ENCODE measurements around the gene EML6. TPM values are rescaled to one million over a fixed set of nuclear protein-coding genes. Genes with fewer than 3 reads are reported as not detected.

Gene EML6
- total and polyA plus RNA-seq, 2 of the 8 experiments (the other 6 are each of a cell fraction or from before 2014, with no cell fraction given): 1.2 to 1.6 TPM

DNA sequence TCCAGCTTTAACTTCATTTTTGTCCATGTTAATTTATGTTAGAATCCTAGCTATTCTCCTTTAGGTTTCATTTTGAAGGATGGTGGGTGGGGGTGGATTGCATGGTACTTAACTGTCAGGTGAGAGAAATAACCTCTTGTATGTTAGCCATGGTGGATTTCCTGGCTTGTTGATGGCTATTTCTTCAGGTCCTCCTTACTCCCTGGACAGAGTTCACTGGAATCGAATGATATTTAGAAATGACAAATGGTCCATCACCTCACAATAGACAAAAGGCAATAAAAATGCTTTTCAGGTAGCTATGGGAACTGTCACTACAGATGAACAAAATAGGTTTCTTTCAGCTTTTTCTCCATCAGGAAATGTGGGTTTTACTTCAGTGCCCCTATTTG, 91.7 kb downstream of the EML6 start (continued):
- TF ChIP-seq, protein P1, sequence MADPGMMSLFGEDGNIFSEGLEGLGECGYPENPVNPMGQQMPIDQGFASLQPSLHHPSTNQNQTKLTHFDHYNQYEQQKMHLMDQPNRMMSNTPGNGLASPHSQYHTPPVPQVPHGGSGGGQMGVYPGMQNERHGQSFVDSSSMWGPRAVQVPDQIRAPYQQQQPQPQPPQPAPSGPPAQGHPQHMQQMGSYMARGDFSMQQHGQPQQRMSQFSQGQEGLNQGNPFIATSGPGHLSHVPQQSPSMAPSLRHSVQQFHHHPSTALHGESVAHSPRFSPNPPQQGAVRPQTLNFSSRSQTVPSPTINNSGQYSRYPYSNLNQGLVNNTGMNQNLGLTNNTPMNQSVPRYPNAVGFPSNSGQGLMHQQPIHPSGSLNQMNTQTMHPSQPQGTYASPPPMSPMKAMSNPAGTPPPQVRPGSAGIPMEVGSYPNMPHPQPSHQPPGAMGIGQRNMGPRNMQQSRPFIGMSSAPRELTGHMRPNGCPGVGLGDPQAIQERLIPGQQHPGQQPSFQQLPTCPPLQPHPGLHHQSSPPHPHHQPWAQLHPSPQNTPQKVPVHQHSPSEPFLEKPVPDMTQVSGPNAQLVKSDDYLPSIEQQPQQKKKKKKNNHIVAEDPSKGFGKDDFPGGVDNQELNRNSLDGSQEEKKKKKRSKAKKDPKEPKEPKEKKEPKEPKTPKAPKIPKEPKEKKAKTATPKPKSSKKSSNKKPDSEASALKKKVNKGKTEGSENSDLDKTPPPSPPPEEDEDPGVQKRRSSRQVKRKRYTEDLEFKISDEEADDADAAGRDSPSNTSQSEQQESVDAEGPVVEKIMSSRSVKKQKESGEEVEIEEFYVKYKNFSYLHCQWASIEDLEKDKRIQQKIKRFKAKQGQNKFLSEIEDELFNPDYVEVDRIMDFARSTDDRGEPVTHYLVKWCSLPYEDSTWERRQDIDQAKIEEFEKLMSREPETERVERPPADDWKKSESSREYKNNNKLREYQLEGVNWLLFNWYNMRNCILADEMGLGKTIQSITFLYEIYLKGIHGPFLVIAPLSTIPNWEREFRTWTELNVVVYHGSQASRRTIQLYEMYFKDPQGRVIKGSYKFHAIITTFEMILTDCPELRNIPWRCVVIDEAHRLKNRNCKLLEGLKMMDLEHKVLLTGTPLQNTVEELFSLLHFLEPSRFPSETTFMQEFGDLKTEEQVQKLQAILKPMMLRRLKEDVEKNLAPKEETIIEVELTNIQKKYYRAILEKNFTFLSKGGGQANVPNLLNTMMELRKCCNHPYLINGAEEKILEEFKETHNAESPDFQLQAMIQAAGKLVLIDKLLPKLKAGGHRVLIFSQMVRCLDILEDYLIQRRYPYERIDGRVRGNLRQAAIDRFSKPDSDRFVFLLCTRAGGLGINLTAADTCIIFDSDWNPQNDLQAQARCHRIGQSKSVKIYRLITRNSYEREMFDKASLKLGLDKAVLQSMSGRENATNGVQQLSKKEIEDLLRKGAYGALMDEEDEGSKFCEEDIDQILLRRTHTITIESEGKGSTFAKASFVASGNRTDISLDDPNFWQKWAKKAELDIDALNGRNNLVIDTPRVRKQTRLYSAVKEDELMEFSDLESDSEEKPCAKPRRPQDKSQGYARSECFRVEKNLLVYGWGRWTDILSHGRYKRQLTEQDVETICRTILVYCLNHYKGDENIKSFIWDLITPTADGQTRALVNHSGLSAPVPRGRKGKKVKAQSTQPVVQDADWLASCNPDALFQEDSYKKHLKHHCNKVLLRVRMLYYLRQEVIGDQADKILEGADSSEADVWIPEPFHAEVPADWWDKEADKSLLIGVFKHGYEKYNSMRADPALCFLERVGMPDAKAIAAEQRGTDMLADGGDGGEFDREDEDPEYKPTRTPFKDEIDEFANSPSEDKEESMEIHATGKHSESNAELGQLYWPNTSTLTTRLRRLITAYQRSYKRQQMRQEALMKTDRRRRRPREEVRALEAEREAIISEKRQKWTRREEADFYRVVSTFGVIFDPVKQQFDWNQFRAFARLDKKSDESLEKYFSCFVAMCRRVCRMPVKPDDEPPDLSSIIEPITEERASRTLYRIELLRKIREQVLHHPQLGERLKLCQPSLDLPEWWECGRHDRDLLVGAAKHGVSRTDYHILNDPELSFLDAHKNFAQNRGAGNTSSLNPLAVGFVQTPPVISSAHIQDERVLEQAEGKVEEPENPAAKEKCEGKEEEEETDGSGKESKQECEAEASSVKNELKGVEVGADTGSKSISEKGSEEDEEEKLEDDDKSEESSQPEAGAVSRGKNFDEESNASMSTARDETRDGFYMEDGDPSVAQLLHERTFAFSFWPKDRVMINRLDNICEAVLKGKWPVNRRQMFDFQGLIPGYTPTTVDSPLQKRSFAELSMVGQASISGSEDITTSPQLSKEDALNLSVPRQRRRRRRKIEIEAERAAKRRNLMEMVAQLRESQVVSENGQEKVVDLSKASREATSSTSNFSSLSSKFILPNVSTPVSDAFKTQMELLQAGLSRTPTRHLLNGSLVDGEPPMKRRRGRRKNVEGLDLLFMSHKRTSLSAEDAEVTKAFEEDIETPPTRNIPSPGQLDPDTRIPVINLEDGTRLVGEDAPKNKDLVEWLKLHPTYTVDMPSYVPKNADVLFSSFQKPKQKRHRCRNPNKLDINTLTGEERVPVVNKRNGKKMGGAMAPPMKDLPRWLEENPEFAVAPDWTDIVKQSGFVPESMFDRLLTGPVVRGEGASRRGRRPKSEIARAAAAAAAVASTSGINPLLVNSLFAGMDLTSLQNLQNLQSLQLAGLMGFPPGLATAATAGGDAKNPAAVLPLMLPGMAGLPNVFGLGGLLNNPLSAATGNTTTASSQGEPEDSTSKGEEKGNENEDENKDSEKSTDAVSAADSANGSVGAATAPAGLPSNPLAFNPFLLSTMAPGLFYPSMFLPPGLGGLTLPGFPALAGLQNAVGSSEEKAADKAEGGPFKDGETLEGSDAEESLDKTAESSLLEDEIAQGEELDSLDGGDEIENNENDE (IDR thresholded peaks at IDR 0.05; ENCODE audit: insufficient replicate concordance, low read length): no peak
- TF ChIP-seq BRCA1 (IDR thresholded peaks at IDR 0.05; ENCODE audit: low read depth, low read length) (no peak), SAP30 (IDR thresholded peaks at IDR 0.05; ENCODE audit: insufficient read depth, insufficient replicate concordance, low read length) (no peak), RAD21 (IDR thresholded peaks at IDR 0.05 in 1 of 2, conservative IDR thresholded peaks at IDR 0.05 in 1 of 2; ENCODE audit: low read depth in 2 of 2, low read length in 2 of 2) (no peak), SP4 (IDR thresholded peaks at IDR 0.05; ENCODE audit: low read length) (no peak), RXRA (IDR thresholded peaks at IDR 0.05; ENCODE audit: insufficient read depth, low read depth, low read length) (no peak), POLR2A (IDR thresholded peaks at IDR 0.05; ENCODE audit: control extremely low read depth in 1 of 2, low read depth in 2 of 2, low read length in 2 of 2) (no peak), TAF1 (IDR thresholded peaks at IDR 0.05; ENCODE audit: low read depth, low read length) (no peak), KDM5A (IDR thresholded peaks at IDR 0.05; ENCODE audit: low read length) (no peak), POU5F1 (IDR thresholded peaks at IDR 0.05; ENCODE audit: low read depth, low read length) (no peak)
- TF ChIP-seq, protein P2, sequence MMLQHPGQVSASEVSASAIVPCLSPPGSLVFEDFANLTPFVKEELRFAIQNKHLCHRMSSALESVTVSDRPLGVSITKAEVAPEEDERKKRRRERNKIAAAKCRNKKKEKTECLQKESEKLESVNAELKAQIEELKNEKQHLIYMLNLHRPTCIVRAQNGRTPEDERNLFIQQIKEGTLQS (IDR thresholded peaks at IDR 0.05; ENCODE audit: insufficient read depth, low read depth, low read length): no peak
- TF ChIP-seq, protein P3, sequence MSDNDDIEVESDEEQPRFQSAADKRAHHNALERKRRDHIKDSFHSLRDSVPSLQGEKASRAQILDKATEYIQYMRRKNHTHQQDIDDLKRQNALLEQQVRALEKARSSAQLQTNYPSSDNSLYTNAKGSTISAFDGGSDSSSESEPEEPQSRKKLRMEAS (IDR thresholded peaks at IDR 0.05): no peak
